ENCODE data around the gene MVB12B.
A peak's percentile ranks its signal among the peaks of the same experiment; 100 is the strongest.

The MVB12B gene

DNA sequence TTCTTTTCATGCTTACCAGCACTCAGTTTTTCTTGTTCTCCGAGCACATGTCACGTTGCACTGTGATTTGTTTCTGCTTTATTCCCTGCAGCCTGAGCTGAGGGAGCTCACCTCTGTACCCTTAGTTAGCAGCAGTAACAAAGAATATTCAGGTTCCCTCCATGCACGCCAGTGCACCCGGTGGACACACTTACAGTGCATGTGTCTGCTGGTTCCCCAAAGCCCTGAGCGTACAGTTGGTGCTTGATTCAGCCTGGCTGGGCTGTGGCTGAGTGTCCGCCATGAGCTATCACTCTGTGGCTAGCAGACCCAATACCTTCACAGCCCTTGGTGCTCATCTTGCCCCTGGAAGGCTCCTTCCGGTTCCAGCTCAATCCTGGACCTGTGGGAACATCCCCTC lies 93.5 kb downstream of the MVB12B start:
- Histone ChIP-seq H3K4me3 (ENCODE audit: severe bottlenecking) (no peak overlapping the region), H3K9me3 (ENCODE audit: severe bottlenecking) (no peaks in the 10 kb centered on the region), H3K4me1 (ENCODE audit: insufficient read depth, poor library complexity, severe bottlenecking) (peaks cover 5% of the 10 kb centered on the region), H3K27ac (ENCODE audit: poor library complexity, severe bottlenecking) (peak overlapping the region; percentile 46), H3K36me3 (ENCODE audit: low read depth) (no peaks in the 10 kb centered on the region), H3K27me3 (ENCODE audit: insufficient read depth, poor library complexity, severe bottlenecking) (no peaks in the 10 kb centered on the region)
- ATAC-seq (ENCODE audit: low read depth), result no peak
- TF ChIP-seq, protein P1, sequence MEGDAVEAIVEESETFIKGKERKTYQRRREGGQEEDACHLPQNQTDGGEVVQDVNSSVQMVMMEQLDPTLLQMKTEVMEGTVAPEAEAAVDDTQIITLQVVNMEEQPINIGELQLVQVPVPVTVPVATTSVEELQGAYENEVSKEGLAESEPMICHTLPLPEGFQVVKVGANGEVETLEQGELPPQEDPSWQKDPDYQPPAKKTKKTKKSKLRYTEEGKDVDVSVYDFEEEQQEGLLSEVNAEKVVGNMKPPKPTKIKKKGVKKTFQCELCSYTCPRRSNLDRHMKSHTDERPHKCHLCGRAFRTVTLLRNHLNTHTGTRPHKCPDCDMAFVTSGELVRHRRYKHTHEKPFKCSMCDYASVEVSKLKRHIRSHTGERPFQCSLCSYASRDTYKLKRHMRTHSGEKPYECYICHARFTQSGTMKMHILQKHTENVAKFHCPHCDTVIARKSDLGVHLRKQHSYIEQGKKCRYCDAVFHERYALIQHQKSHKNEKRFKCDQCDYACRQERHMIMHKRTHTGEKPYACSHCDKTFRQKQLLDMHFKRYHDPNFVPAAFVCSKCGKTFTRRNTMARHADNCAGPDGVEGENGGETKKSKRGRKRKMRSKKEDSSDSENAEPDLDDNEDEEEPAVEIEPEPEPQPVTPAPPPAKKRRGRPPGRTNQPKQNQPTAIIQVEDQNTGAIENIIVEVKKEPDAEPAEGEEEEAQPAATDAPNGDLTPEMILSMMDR (IDR thresholded peaks at IDR 0.05; ENCODE audit: poor library complexity, severe bottlenecking), result no peak
- DNase-seq (ENCODE audit: low spot score), result no peak

DNA sequence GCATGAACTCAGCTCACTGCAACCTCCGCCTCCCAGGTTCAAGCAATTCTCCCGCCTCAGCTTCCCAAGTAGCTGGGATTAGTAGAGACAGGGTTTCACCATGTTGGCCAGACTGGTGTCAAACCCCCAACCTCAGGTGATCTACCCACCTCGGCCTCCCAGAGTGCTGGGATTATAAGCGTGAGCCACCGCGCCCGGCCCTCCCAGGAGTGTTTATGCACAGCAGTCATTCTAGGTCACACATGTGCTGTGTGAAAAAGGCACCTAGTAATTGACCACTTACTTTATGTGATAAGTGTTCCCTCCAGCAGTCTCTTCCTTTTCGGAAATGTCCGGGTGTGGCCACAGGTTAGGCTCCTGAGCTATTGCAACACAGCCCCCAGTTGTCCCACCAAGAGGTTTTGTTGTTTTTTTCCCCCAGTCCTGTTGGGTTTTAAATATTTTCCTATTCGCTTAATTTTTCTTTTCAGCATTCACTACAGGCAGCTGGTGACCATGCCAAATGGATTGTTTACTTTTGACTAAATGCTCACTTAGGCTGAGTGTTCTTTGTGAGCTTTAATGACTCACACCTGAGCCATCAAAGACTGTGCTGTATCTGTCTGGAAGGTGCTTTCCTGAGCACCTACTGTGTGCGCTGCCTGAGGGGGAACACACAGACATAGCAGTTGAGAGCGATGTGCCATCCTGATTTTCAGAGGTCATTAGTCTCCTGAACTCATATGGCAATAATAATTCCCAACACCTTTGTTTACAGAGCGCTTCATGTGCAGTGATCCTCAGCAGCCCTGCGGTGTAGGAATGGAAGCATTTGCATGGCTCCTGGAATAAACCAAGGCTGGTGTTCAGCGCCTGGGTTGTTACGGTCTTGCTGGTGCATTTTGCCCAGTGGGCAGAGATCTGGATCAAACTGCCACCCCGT lies 94.3 kb downstream of the MVB12B start:
- TF ChIP-seq, protein P1 (IDR thresholded peaks at IDR 0.05; ENCODE audit: poor library complexity, severe bottlenecking), result no peak

DNA sequence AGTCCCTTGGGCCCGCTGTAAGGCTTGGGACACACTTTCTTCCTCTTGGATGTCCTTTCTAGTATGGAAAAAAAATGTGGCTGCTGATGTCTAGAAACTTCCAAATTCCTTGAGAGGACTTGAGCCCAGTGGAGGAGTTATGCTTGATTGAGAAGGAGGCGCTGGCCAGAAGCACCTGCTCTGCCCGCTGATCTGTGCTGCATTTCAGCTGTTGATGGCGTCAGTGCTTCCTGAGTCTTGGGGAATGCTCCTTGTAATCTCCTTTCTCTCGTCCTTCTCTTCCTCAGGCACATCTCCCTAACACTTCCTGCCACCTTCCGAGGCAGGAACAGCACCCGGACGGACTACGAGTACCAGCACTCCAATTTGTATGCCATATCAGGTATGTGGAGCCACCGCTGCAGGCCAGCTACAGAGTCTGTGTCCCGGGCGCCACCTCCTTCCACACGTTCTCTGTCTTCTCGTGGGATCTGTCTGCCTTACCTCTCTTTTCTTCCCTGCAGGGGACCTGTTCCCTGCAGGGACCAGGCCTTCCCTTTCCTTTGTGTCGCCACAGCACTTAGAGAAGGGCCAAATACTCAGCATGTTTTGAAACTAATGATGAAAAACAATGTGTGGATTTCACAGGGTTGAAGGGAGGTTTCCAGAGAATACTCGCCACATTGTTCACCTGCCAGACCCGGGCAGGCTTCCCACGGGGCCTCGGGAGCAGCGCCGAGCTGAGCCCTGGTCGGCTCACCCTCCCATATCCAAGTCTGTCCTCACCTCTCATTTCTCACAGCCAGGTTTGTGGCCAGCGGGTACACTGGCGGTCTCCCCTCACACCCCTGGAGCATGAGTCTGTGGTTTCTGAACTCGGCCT lies 95.2 kb downstream of the MVB12B start:
- TF ChIP-seq, protein P1 (IDR thresholded peaks at IDR 0.05; ENCODE audit: poor library complexity, severe bottlenecking), result no peak
- Histone ChIP-seq H3K36me3 (ENCODE audit: low read depth) (no peaks in the 10 kb centered on the region), H3K9me3 (ENCODE audit: severe bottlenecking) (no peaks in the 10 kb centered on the region), H3K27me3 (ENCODE audit: insufficient read depth, poor library complexity, severe bottlenecking) (no peaks in the 10 kb centered on the region), H3K4me3 (ENCODE audit: severe bottlenecking) (no peak overlapping the region), H3K27ac (ENCODE audit: poor library complexity, severe bottlenecking) (no peak overlapping the region), H3K4me1 (ENCODE audit: insufficient read depth, poor library complexity, severe bottlenecking) (peaks cover 5% of the 10 kb centered on the region)
- ATAC-seq (ENCODE audit: low read depth) (no peak), DNase-seq (ENCODE audit: low spot score) (no peak)

More for the DNA sequence above, 94.3 kb downstream of the MVB12B start:
- H3K4me3 ChIP-seq (ENCODE audit: severe bottlenecking), result no peak overlapping the region
- peaks cover 5% of the 10 kb centered on the region for H3K4me1 ChIP-seq (ENCODE audit: insufficient read depth, poor library complexity, severe bottlenecking)
- no peaks in the 10 kb centered on the region for H3K27me3 ChIP-seq (ENCODE audit: insufficient read depth, poor library complexity, severe bottlenecking)
- H3K36me3 ChIP-seq (ENCODE audit: low read depth), result no peaks in the 10 kb centered on the region
- peak; percentile 97 for ATAC-seq (ENCODE audit: low read depth)
- DNase-seq (ENCODE audit: low spot score), result no peak
- H3K27ac ChIP-seq (ENCODE audit: poor library complexity, severe bottlenecking), result peak overlapping the region; percentile 46
- no peaks in the 10 kb centered on the region for H3K9me3 ChIP-seq (ENCODE audit: severe bottlenecking)

DNA sequence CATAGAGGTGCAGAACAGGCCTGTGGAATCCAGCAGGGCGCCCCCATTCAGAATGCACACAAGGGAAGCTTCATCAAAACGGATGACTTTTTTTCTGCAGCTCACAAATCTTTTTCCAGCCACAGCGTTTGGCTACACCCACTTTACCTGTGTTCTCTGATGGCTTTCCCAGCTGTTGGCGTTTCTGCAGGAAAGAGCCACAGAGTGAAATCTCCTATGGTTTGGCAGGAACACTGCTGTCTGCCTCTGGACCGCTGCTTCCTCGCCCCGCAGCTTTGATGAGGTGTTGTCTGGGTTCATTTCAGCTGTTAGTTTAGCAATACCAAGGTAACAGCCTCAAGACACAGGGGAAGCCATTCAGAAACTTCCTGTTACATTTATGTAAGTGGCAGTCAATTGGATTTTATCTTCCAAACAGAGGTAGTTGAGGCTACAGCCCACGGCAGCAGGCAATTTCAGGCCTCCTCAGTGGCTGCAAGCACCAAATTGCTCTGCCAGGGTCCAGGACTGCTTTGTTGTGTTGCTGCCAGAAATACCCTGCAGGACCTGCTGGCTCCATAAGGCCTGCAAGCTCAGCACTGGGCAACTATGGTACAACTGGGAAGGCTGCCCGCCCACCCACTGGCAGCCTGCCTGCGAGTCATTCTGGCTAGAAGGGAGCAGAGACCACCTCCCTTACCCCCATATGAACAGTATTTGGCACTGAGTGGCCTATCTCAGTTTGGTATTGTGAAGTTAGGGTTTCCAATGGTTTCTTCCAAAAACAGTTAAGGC lies 96.7 kb downstream of the MVB12B start:
- Histone ChIP-seq H3K4me3 (ENCODE audit: severe bottlenecking) (no peak overlapping the region), H3K27me3 (ENCODE audit: insufficient read depth, poor library complexity, severe bottlenecking) (no peaks in the 10 kb centered on the region), H3K9me3 (ENCODE audit: severe bottlenecking) (no peaks in the 10 kb centered on the region), H3K27ac (ENCODE audit: poor library complexity, severe bottlenecking) (no peak overlapping the region), H3K36me3 (ENCODE audit: low read depth) (no peaks in the 10 kb centered on the region), H3K4me1 (ENCODE audit: insufficient read depth, poor library complexity, severe bottlenecking) (peaks cover 5% of the 10 kb centered on the region)
- TF ChIP-seq, protein P1 (IDR thresholded peaks at IDR 0.05; ENCODE audit: poor library complexity, severe bottlenecking), result no peak
- ATAC-seq (ENCODE audit: low read depth) (no peak), DNase-seq (ENCODE audit: low spot score) (no peak)

All from RWPE2 (cell line).